Esophagus (tissue), 2 donors: ENCODE measurements around the gene CXCR5. TPM values are rescaled to one million over a fixed set of nuclear protein-coding genes. Genes with fewer than 3 reads are reported as not detected.

ENCODE experiments used
- H3K27ac ChIP-seq, 2 donors: one replicate each; pipeline ENCODE4 v1.5.1; 2013; ENCODE audit warnings: low read depth in 2 of 2, mild to moderate bottlenecking in 2 of 2, inconsistent platforms in 1 of 2, low read length in 1 of 2, moderate library complexity in 1 of 2
- H3K27me3 ChIP-seq, 2 donors: one replicate each; pipeline ENCODE4 v1.6.1; 2013; ENCODE audit warnings: low read length in 2 of 2, control low read depth in 1 of 2, mild to moderate bottlenecking in 1 of 2; ENCODE audit not compliant: insufficient read depth in 2 of 2, control insufficient read depth in 1 of 2
- H3K36me3 ChIP-seq, 2 donors: one replicate each; pipeline ENCODE4 v1.6.1; 2013; ENCODE audit warnings: low read length in 1 of 2; ENCODE audit not compliant: control insufficient read depth in 2 of 2, insufficient read depth in 2 of 2
- H3K4me1 ChIP-seq, 2 donors: one replicate each; pipeline ENCODE4 v1.6.1; 2013; ENCODE audit warnings: low read length in 1 of 2; ENCODE audit not compliant: control insufficient read depth in 2 of 2, insufficient read depth in 2 of 2
- H3K4me3 ChIP-seq, 2 donors: one replicate each; pipeline ENCODE4 v1.5.1; 2013; ENCODE audit warnings: low read length in 2 of 2, mild to moderate bottlenecking in 2 of 2, low read depth in 1 of 2, moderate library complexity in 1 of 2
- H3K9me3 ChIP-seq, 2 donors: one replicate each; pipeline ENCODE4 v1.6.1; 2013; ENCODE audit warnings: mild to moderate bottlenecking in 2 of 2, low read depth in 1 of 2, low read length in 1 of 2, moderate library complexity in 1 of 2; ENCODE audit not compliant: control insufficient read depth in 2 of 2, insufficient read depth in 1 of 2
- WGBS, 2 donors: extraction: QIAGEN DNeasy Blood & Tissue Kit; methylation state at CpG; one replicate each; pipeline ENCODE4 v1.1.7; 2013; 5-methylcytosine and 5-hydroxymethylcytosine counted together
- polyA plus RNA-seq, 2 donors: library from polyadenylated mRNA; stranded (reverse); fragments of 200-250 nt; gene quantifications; one replicate each; pipeline ENCODE4 v1.2.3, GENCODE V29; 2013
- donor health status: healthy with polysubstance abuse.
- donor health status: Bipolar disorder and iron deficiency.

Gene CXCR5
- polyA plus RNA-seq, 2 donors, result 0.11 to 0.18 TPM

GRCh38 chr11:118930094-118930712 lies 46.5 kb downstream of the CXCR5 start:
- Histone ChIP-seq H3K36me3 (no peaks in the 10 kb centered on the region), H3K4me3 (peak overlapping the region; percentile 49 to 65), H3K9me3 (no peaks in the 10 kb centered on the region), H3K27me3 (no peaks in the 10 kb centered on the region), H3K4me1 (peaks cover 0 to 10% of the 10 kb centered on the region in 2 donors), H3K27ac (peak overlapping the region; percentile 97)
- WGBS, 2 donors, result 1% methylated on average over 20 of the region's 20 CpGs

- Histone ChIP-seq H3K9me3 (no peaks in the 10 kb centered on the region), H3K36me3 (no peaks in the 10 kb centered on the region), H3K4me1 (peaks cover 0 to 10% of the 10 kb centered on the region in 2 donors), H3K4me3 (no peak overlapping the region), H3K27ac (no peak overlapping the region), H3K27me3 (no peaks in the 10 kb centered on the region)
Observed at GRCh38 chr11:118931571-118931970, 47.9 kb downstream of the CXCR5 start.

GRCh38 chr11:118933486-118933885 lies 49.8 kb downstream of the CXCR5 start:
- H3K4me1 ChIP-seq, result peaks cover 0 to 8% of the 10 kb centered on the region in 2 donors
- H3K36me3 ChIP-seq, result no peaks in the 10 kb centered on the region
- 21 to 33% methylated on average over 4 of the region's 4 CpGs for WGBS, 2 donors
- H3K27ac ChIP-seq, result peak overlapping the region; percentile 62 to 73
- H3K27me3 ChIP-seq, result no peaks in the 10 kb centered on the region
- no peak overlapping the region for H3K4me3 ChIP-seq
- no peaks in the 10 kb centered on the region for H3K9me3 ChIP-seq

GRCh38 chr11:118935376-118935775 lies 51.7 kb downstream of the CXCR5 start:
- no peak overlapping the region for H3K4me3 ChIP-seq
- no peaks in the 10 kb centered on the region for H3K9me3 ChIP-seq
- H3K4me1 ChIP-seq, result peaks cover 0 to 7% of the 10 kb centered on the region in 2 donors
- 83% methylated on average over 8 of the region's 8 CpGs for WGBS, 2 donors
- no peaks in the 10 kb centered on the region for H3K27me3 ChIP-seq
- no peaks in the 10 kb centered on the region for H3K36me3 ChIP-seq
- H3K27ac ChIP-seq, result no peak overlapping the region

GRCh38 chr11:118938491-118939403 lies 55.1 kb downstream of the CXCR5 start:
- no peaks in the 10 kb centered on the region for H3K4me1 ChIP-seq
- no peaks in the 10 kb centered on the region for H3K27me3 ChIP-seq
- H3K4me3 ChIP-seq, result no peak overlapping the region
- H3K36me3 ChIP-seq, result no peaks in the 10 kb centered on the region
- H3K9me3 ChIP-seq, result no peaks in the 10 kb centered on the region
- H3K27ac ChIP-seq, result peak overlapping the region in 1 of 2 donors; percentile 19
- WGBS, 2 donors, result 71 to 77% methylated on average over 11 of the region's 11 CpGs

GRCh38 chr11:118939404-118939915 lies 55.8 kb downstream of the CXCR5 start:
- Histone ChIP-seq H3K9me3 (no peaks in the 10 kb centered on the region), H3K4me3 (no peak overlapping the region), H3K36me3 (no peaks in the 10 kb centered on the region), H3K27me3 (no peaks in the 10 kb centered on the region), H3K27ac (no peak overlapping the region), H3K4me1 (no peaks in the 10 kb centered on the region)
- 64 to 71% methylated on average over 7 to 8 of the region's 8 CpGs for WGBS, 2 donors

GRCh38 chr11:118939953-118940598 lies 56.4 kb downstream of the CXCR5 start:
- H3K4me3 ChIP-seq, result no peak overlapping the region
- no peak overlapping the region for H3K27ac ChIP-seq
- WGBS, 2 donors, result 29 to 31% methylated on average over 13 of the region's 13 CpGs
- no peaks in the 10 kb centered on the region for H3K27me3 ChIP-seq
- H3K9me3 ChIP-seq, result no peaks in the 10 kb centered on the region
- no peaks in the 10 kb centered on the region for H3K4me1 ChIP-seq
- H3K36me3 ChIP-seq, result no peaks in the 10 kb centered on the region

GRCh38 chr11:118947091-118947490 lies 63.4 kb downstream of the CXCR5 start:
- no peak overlapping the region for H3K4me3 ChIP-seq
- WGBS, 2 donors, result 24 to 30% methylated on average over 1 to 2 of the region's 2 CpGs
- no peaks in the 10 kb centered on the region for H3K4me1 ChIP-seq

More at GRCh38 chr11:118947091-118947490, 63.4 kb downstream of the CXCR5 start:
- H3K36me3 ChIP-seq, result no peaks in the 10 kb centered on the region
- no peak overlapping the region for H3K27ac ChIP-seq
- no peaks in the 10 kb centered on the region for H3K27me3 ChIP-seq
- no peaks in the 10 kb centered on the region for H3K9me3 ChIP-seq
